Measurements from ENCODE around the gene ZBTB46.

- TF ChIP-seq ESRRA (CRISPR knock-in tag; IDR thresholded peaks at IDR 0.05; ENCODE audit: borderline replicate concordance) (no peak), CTCF (IDR thresholded peaks at IDR 0.05) (no peak), NR1H2 (CRISPR knock-in tag; IDR thresholded peaks at IDR 0.05) (no peak), ATF2 (CRISPR knock-in tag; IDR thresholded peaks at IDR 0.05; ENCODE audit: borderline replicate concordance, low read depth) (no peak), CREB1 (CRISPR knock-in tag; IDR thresholded peaks at IDR 0.05) (no peak), NR3C1 (CRISPR knock-in tag; conservative IDR thresholded peaks at IDR 0.05; ENCODE audit: low read depth) (no peak), E2F1 (CRISPR knock-in tag; IDR thresholded peaks at IDR 0.05) (no peak), IRF2 (CRISPR knock-in tag; IDR thresholded peaks at IDR 0.05; ENCODE audit: borderline replicate concordance, low read depth) (no peak), MAX (CRISPR knock-in tag; IDR thresholded peaks at IDR 0.05) (no peak), E2F5 (CRISPR knock-in tag; IDR thresholded peaks at IDR 0.05) (no peak)
These were observed 63.6 kb downstream of the ZBTB46 start for GRCh38 chr20:63767456-63767855.
